Pancreas (tissue), 10 donors: ENCODE measurements around the gene WBP1. TPM values are rescaled to one million over a fixed set of nuclear protein-coding genes. Genes with fewer than 3 reads are reported as not detected.

Source experiments
- ATAC-seq, 4 donors: fragments of 200-7000 bp; cut with Tn5 transposase; one replicate each; pipeline versions ENCODE4 v1.8.0 to v1.9.1; 2020; ENCODE audit warnings: mild to moderate bottlenecking in 4 of 4, moderate library complexity in 4 of 4
- DNase-seq, 6 donors: peaks; one replicate each; pipeline ENCODE4 v3.0.0-alpha.2; 2020
- FAIRE-seq: peaks from 2 replicates; lab custom pipeline; 2012; peaks lifted over from hg19 to GRCh38; lab: Jason Lieb, UNC
- H3K27ac ChIP-seq, 4 donors: fragments of 200-600 bp; sonication (generic); 1 replicate in 3 of 4; 2 replicates in 1 of 4; pipeline versions ENCODE4 v1.5.0 to v1.8.0; 2020
- H3K27me3 ChIP-seq, 4 donors: fragments of 200-600 bp; one replicate each; pipeline ENCODE4 v1.8.0; 2021
- H3K36me3 ChIP-seq, 3 donors: fragments of 200-600 bp; sonication (generic) in 1 of 3; one replicate each; pipeline versions ENCODE4 v1.5.0 to v1.8.0; 2020 to 2021
- H3K4me1 ChIP-seq, 3 donors: fragments of 200-600 bp; one replicate each; pipeline ENCODE4 v1.8.0; 2021
- H3K4me3 ChIP-seq, 4 donors: fragments of 200-600 bp; sonication (generic) in 2 of 4; one replicate each; pipeline versions ENCODE4 v1.5.0 to v1.8.0; 2020 to 2021
- H3K9me3 ChIP-seq, 4 donors: fragments of 200-600 bp; one replicate each; pipeline ENCODE4 v1.8.0; 2021
- WGBS, 2 donors: extraction: QIAGEN DNeasy Blood & Tissue Kit; methylation state at CpG; one replicate each; pipeline ENCODE4 v1.1.7; 2013; 5-methylcytosine and 5-hydroxymethylcytosine counted together
- intact Hi-C, 3 donors: fragments of 100-400 bp; cut with DNase I; formaldehyde crosslinking; loops; one replicate each; pipeline versions ENCODE4 v1.11.1 to v1.14.2; 2022
- polyA plus RNA-seq, 2 donors: library from polyadenylated mRNA; stranded (reverse); fragments of 200-250 nt; gene quantifications; one replicate each; pipeline ENCODE4 v1.2.3, GENCODE V29; 2013
- total RNA-seq, 6 donors: library from RNA; stranded (reverse); fragmentation: NEBNext Ultra II Directional in 4 of 6; extraction: Animal tissue kit (Norgen Biotek cat#: 25700) in 4 of 6; gene quantifications; one replicate each; pipeline versions ENCODE4 v1.2.1 to v1.2.4, GENCODE V29; 2021 to 2023
- TF ChIP-seq, protein P1 (sequence below), 4 donors: fragments of 200-600 bp; sonication (generic) in 3 of 4; IDR thresholded peaks; one replicate each; pipeline versions ENCODE4 v1.5.0 to v1.8.0; 2021; ENCODE audit warnings: antibody characterized with exemption in 4 of 4
- donor health status: healthy with polysubstance abuse.
- donor health status: DM: no; HTN: no; CAD: no; lungs with moderate emphysema.
- donor health status: DM: no; HTN: no; CAD: no.
- donor health status: control.
- donor health status: control.
- donor health status: Bipolar disorder and iron deficiency.
- donor health status: DM: yes; HTN: yes; CAD: no.
- donor health status: DM: no; HTN: no; CAD: no.
- donor health status: DM: no; HTN: no; CAD: no.
- donor health status: DM: yes; HTN: yes; CAD: no.

The WBP1 gene
- total and polyA plus RNA-seq, 8 donors = 29.1 to 149 (median 44.7) TPM

- DNase-seq = no peak
Observed at GRCh38 chr2:74498500-74499266, 40.4 kb downstream of the WBP1 start.

GRCh38 chr2:74499267-74499939 lies 41.2 kb downstream of the WBP1 start, which contains the start of gene LBX2:
LBX2 (minus strand) TSS chr2:74499603; CDS start chr2:74499537, 66 bp downstream.
- H3K27me3 ChIP-seq = peaks cover 0 to 6% (median 0%) of the 10 kb centered on the region in 4 donors
- DNase-seq = peak in 2 of 6 donors; percentile 63 to 66
- 12 to 13% methylated on average over 58 to 65 of the region's 65 CpGs for WGBS, 2 donors
- H3K36me3 ChIP-seq = no peaks in the 10 kb centered on the region
- no peak for FAIRE-seq
- H3K4me1 ChIP-seq = peaks cover 0 to 15% (median 6%) of the 10 kb centered on the region in 3 donors
- TF ChIP-seq, protein P1, sequence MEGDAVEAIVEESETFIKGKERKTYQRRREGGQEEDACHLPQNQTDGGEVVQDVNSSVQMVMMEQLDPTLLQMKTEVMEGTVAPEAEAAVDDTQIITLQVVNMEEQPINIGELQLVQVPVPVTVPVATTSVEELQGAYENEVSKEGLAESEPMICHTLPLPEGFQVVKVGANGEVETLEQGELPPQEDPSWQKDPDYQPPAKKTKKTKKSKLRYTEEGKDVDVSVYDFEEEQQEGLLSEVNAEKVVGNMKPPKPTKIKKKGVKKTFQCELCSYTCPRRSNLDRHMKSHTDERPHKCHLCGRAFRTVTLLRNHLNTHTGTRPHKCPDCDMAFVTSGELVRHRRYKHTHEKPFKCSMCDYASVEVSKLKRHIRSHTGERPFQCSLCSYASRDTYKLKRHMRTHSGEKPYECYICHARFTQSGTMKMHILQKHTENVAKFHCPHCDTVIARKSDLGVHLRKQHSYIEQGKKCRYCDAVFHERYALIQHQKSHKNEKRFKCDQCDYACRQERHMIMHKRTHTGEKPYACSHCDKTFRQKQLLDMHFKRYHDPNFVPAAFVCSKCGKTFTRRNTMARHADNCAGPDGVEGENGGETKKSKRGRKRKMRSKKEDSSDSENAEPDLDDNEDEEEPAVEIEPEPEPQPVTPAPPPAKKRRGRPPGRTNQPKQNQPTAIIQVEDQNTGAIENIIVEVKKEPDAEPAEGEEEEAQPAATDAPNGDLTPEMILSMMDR (IDR thresholded peaks at IDR 0.05) = no peak
- no peaks in the 10 kb centered on the region for H3K9me3 ChIP-seq
- H3K27ac ChIP-seq = no peak within 1 kb of the TSS
- H3K4me3 ChIP-seq = peak within 1 kb of the TSS in 3 of 4 donors; percentile 7 to 41 (median 23)
- no peak for ATAC-seq
- intact Hi-C loops = no loop called here

More at GRCh38 chr2:74498500-74499266, 40.4 kb downstream of the WBP1 start:
- H3K4me1 ChIP-seq = peaks cover 0 to 12% (median 6%) of the 10 kb centered on the region in 3 donors
- H3K27me3 ChIP-seq = peaks cover 0 to 6% (median 0%) of the 10 kb centered on the region in 4 donors
- 6 to 7% methylated on average over 41 of the region's 41 CpGs for WGBS, 2 donors
- FAIRE-seq = no peak
- intact Hi-C loops = no loop called here
- TF ChIP-seq, protein P1 (IDR thresholded peaks at IDR 0.05) = no peak
- H3K27ac ChIP-seq = no peak overlapping the region
- H3K9me3 ChIP-seq = no peaks in the 10 kb centered on the region
- no peaks in the 10 kb centered on the region for H3K36me3 ChIP-seq
- ATAC-seq = peak in 2 of 4 donors; percentile 2 to 4
- peak overlapping the region in 3 of 4 donors; percentile 7 to 41 (median 23) for H3K4me3 ChIP-seq

- Histone ChIP-seq H3K9me3 (no peaks in the 10 kb centered on the region), H3K4me3 (no peak overlapping the region), H3K4me1 (peaks cover 0 to 15% (median 6%) of the 10 kb centered on the region in 3 donors), H3K36me3 (no peaks in the 10 kb centered on the region), H3K27me3 (peaks cover 0 to 6% (median 0%) of the 10 kb centered on the region in 4 donors), H3K27ac (no peak overlapping the region)
- DNase-seq (no peak), ATAC-seq (no peak), FAIRE-seq (no peak)
- TF ChIP-seq, protein P1 (IDR thresholded peaks at IDR 0.05) = no peak
- 70% methylated on average over 15 of the region's 15 CpGs for WGBS, 2 donors
- intact Hi-C loops = no loop called here
Observed at GRCh38 chr2:74499940-74500577, 41.8 kb downstream of the WBP1 start.

- Histone ChIP-seq H3K9me3 (no peaks in the 10 kb centered on the region), H3K36me3 (no peaks in the 10 kb centered on the region), H3K4me1 (peaks cover 0 to 20% (median 7%) of the 10 kb centered on the region in 3 donors), H3K27me3 (peaks cover 0 to 6% (median 0%) of the 10 kb centered on the region in 4 donors), H3K4me3 (no peak overlapping the region), H3K27ac (no peak overlapping the region)
- FAIRE-seq = no peak
- TF ChIP-seq, protein P1 (IDR thresholded peaks at IDR 0.05) = no peak
- intact Hi-C loops = no loop called here
- no peak for ATAC-seq
- no peak for DNase-seq
Observed at GRCh38 chr2:74500578-74500946, 42.3 kb downstream of the WBP1 start.
